ENCODE measurements around the gene BCL11B. TPM values are rescaled to one million over a fixed set of nuclear protein-coding genes. Genes with fewer than 3 reads are reported as not detected.

Gene BCL11B
- total RNA-seq, 1 experiment from 2014 or later, result 0.21 TPM

DNA sequence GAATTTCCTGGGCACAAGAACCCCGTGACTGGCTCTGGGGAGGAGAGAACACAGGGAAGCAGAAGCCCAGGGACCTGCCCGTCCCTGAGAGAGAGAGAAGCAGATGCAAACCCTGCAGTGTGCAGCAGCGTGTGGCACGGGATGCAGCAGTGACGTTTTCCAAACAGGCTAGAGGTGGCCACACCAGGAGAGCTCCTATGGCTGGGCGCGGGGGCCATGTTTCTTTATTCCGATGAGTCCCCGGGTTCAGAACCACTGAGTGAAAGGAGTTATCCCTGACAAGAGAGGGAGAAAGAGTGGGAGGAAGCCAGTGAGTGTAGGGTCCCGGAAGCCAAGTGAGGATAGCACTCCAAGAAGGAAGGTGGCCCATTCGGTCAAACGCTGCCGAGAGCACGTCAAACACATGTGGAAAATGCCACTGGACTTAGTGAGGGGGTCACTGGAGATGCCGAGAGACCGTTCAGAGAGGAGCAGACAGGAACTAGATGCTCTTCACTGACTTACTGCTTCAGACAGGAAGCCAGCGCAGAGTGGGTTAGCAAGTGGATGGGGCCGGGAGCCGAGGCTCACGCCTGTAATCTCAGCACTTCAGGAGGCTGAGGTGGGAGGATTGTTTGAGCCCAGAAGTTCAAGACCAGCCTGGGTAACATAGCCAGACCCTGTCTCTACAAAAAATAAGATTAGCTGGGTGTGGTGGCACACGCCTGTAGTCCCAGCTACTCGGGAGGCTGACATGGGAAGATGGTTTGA, 123.0 kb downstream of the BCL11B start:
- no peak for DNase-seq (ENCODE audit: low read depth, low spot score)
- in situ Hi-C loops (cut with HindIII; ENCODE audit: low pct_unique_long_range_greater_than_20kb, low sequenced_read_pairs), result no loop called here

DNA sequence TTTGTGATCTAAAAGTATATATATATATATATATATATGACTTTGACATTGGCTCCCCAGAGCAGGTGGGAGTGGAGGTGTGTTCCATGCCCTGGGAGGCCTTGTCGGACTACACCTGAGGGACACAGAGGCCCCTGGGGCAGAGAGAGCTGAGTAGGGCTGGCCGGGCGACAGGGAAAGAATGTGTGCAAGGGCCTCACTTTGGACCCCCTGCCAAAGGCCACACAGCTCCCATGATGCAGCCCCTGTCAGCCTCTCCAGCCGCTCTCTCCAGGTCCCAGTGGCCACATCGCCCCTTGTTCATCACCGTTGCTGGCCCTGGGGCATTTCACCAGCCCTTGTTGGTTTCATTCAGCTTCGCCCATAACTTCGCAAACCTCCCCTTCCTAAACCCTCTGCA, 123.9 kb downstream of the BCL11B start:
- in situ Hi-C loops (cut with HindIII; ENCODE audit: low pct_unique_long_range_greater_than_20kb, low sequenced_read_pairs), result no loop called here
- DNase-seq (ENCODE audit: low read depth, low spot score), result no peak

DNA sequence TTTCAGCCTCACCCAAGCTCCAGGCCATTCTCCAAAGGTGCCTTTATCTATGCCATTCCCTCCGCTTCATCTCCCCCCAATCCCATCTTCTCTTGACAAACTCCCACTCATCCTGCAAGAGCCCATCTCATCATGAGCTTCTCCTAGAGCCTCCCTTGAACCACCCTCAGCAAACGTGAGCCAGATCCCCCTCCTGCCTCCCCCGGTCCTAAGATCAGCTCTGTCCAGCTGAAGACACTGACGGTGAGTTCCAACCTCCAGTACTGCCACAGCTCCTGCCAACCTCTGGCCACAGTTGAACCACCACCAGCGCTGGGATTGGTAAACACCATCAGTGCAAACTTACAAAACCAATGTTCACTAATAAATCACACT, 124.6 kb downstream of the BCL11B start:
- no peak for DNase-seq (ENCODE audit: low read depth, low spot score)
- in situ Hi-C loops (cut with HindIII; ENCODE audit: low pct_unique_long_range_greater_than_20kb, low sequenced_read_pairs), result no loop called here

DNA sequence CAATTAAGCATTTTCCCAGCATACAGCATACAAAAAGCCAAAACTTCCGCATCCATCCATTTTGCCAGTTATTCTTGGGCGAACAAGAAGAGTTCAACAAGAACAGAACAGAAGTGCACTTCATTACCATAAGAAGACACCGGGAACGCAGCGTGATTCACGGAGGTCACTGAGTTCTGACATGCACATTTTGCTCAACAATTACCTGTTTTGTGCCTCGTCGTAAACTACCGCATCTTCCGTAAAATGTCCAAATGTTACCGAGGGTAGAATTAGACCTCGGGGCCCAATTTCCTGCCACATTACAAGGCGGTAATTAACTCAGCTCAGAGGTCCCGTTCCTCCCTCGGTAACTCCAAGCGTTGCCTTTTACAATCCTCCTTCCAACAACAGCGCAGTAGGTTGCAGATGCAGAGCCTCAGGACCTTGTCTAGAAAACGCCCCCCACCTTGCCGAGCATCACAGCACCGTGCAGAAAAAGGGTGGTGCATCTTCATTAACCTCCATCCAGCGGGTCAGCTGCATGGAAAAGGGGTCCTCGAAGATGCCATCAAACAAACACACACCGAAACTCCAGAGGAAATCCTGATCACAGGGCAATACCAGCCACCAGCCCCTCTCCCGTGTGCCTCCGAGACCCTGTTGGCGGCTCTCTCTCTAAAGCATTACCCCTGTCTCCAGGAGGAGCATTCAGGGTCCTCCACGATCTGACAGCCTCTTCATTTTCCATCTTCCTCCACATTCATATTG, 125.2 kb downstream of the BCL11B start:
- DNase-seq (ENCODE audit: low read depth, low spot score), result no peak
- in situ Hi-C loops (cut with HindIII; ENCODE audit: low pct_unique_long_range_greater_than_20kb, low sequenced_read_pairs), result no loop called here

DNA sequence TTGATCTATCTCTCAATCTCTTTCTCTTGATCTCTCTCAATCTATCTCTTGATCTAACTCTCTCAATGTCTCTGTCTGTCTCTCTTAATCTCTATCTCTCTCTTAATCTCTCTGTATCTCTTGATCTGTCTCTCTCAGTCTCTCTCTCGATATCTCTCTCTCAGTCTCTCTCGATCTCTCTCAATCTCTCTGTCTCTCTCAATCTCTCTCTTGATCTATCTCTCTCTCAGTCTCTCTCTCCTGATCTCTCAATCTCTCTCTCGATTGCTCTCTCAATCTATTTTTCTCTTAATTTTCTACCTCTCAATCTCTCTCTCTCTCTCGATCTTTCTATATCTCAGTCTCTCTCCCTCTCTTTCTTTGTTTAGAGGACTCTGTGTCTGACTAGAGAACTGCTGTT, 126.7 kb downstream of the BCL11B start:
- DNase-seq (ENCODE audit: low read depth, low spot score), result no peak
- in situ Hi-C loops (cut with HindIII; ENCODE audit: low pct_unique_long_range_greater_than_20kb, low sequenced_read_pairs), result no loop called here

DNA sequence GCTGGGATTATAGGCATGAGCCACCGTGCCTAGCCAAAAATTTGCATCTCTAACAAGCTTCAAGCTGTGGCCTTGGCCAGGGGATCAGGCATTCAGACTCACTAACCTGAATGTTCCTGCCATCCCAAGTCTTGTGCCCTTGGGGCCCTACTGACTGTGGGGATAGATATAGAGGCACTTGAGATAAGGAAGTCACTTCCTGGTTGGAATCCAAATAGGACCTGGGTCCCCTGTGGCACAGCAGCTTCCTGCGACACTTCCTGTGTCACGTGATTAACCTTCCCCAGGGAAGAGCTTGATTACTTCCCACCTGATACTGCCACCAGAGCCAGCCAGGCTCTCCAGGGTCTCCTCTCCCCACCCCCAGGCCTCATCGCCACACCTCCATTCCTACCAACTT, 128.2 kb downstream of the BCL11B start:
- in situ Hi-C loops (cut with HindIII; ENCODE audit: low pct_unique_long_range_greater_than_20kb, low sequenced_read_pairs), result no loop called here
- no peak for DNase-seq (ENCODE audit: low read depth, low spot score)

DNA sequence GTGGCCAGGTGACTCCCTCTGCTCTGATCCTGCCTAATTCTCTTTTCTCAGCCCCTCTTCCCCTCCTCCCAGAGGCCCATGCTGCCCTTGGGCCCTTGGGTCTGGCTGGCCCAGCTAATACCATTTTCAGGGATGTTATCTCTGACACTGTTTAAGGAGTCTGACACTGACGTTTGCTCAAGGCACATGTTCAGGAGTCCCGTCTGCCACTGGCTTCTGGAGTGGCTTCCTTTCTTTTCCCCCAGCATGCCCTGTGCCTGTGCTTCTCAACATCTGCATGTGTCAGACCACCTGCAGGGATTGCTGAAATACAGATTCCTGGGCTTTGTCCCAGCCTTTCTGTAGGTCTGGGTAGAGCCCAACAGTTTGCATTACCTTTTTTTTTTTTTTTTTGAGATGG, 128.9 kb downstream of the BCL11B start:
- DNase-seq (ENCODE audit: low read depth, low spot score), result no peak
- in situ Hi-C loops (cut with HindIII; ENCODE audit: low pct_unique_long_range_greater_than_20kb, low sequenced_read_pairs), result no loop called here

DNA sequence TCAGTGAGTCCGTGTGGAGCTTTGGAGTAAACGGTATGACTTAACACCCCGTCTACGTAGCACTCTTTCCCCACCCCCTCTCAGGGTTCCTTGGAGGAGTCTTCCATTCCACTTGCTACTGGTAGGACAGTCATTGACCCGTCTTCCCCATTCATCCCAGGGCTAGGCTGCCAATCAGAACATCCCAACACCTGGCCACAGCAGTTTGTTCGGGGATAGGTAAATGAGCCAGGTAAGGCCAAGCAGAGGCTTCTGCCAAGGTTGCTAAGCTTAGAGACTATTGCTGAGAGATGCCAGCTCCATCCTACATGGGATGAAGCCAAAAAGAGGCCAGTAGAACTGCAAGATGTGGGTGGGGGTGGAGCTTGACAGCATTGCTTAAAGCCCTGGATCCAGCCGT, 130.8 kb downstream of the BCL11B start:
- in situ Hi-C loops (cut with HindIII; ENCODE audit: low pct_unique_long_range_greater_than_20kb, low sequenced_read_pairs), result no loop called here
- DNase-seq (ENCODE audit: low read depth, low spot score), result no peak

DNA sequence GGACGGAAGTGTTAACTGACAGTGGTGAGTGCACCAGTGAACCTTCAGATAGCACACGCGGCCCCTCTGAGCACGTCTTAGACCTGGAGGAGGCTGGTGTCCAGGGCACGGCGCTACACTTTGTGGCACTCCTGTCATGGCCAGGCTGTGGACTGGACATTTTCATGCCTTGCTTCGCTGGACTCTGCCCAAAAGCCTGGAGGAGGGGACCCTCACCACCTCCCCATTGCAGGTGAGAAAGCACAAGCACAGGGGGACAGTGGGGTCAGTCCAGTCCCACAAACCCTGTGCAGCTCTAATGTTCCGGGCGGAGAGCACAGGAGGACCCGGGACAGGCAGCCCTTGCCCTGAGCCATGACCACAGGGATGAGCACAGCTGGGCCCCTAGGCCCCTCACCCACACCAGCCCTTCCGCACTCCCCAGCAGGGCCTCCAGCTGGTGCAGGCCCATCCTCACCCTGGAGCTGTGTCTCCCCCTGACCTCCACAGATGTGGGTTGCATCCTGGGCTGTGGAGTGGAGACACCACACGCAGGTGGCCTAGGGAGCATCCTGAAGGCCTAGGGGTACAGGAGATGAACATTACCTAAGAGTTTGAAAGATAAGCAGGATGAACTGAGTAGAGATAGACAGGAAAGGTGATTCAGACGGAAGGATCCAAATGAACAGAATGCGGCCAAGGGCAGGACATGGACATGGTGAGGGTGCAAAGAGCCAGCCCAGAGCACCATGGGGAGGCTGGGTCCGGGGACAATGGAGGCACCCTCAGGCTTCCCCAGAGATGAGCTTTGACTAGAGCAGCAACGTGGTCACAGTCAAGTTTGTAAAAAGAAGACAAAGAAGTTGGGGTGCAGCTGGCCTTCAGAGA, 132.8 kb downstream of the BCL11B start:
- in situ Hi-C loops (cut with HindIII; ENCODE audit: low pct_unique_long_range_greater_than_20kb, low sequenced_read_pairs), result no loop called here
- no peak for DNase-seq (ENCODE audit: low read depth, low spot score)

DNA sequence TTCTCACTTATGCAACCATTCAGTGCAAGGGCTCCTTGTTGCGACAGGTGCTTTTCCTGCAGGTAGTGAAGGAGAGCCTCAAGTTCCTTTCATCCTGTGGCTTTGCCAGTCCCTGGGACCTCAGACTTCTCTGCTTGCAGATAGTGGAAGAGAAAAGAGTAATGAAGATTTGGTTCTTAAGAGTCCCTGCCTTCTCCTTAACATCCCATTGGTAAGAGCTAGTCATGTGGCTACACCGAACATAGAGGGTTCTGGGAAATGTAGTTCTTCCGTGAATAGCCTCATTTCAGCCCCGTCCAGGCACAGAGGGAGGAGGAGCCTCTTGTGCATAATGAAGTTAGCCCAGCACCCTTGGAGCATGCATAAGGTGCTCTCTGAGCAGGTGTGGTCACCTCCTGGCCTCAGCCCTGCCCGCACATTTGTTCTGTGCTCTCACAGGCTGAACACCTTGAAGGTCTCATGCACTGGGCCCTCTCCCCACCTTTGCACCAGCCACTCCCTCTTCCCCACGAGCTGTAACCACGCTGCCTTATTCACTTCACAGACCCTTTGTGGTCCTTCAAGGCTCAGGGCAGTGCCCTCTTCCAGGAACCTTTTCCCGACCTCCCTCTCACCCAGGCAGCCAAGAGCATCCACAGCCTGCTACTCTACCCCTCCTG, 134.0 kb downstream of the BCL11B start:
- in situ Hi-C loops (cut with HindIII; ENCODE audit: low pct_unique_long_range_greater_than_20kb, low sequenced_read_pairs), result no loop called here
- peak; percentile 25 for DNase-seq (ENCODE audit: low read depth, low spot score)

DNA sequence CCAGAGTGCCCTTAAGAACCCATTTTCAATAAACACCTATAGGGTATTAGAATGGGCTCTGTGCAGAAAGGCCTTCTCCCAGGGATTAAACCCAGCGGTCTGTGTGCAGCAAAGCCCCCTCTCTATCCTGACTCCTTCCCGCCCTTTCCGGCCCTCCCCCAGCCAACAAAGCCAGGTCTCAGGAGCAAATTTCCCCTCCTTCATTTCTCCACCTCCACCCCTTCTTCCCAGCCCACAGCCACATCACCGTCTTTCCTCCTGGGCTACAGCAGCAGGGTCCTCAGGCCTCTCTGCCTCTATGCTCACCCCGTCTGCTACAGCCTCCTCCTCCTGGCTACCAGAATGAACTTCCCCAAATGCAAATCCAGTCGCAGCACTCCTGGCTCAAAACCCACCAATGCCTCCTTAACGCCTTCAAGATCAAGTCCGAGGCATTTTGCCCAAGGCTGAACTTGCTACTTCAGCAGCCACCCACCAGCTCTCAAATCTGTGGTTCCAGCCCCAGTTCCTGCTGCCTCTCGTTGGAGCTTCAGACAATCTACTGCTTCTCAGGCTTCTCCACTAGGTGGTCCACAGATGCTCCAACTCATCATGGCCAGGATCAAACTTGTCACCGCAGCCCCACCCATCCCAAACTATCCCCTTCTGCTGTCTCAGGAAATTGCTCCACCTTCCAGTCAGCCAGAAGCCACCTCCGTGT, 134.8 kb downstream of the BCL11B start:
- in situ Hi-C loops (cut with HindIII; ENCODE audit: low pct_unique_long_range_greater_than_20kb, low sequenced_read_pairs), result no loop called here
- DNase-seq (ENCODE audit: low read depth, low spot score), result no peak

DNA sequence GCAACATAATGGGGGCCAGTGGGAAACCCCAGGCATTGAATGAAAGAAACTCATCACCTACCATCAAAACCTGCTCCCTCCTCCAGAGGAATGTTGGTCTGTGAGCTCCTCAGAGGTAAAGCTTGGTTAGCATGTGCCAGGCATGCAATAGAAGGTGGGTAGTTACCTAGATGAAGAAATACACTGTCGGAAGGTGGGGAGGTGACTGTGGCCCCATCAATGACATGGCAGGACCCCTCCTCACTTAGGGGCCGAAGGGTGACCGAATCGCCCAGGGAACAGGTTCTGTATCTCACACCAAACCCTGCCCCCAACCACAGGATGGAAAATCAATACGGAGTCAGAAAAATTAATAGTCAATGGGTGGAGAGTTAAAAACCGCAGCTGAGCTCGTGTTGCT, 135.6 kb downstream of the BCL11B start:
- DNase-seq (ENCODE audit: low read depth, low spot score), result no peak
- in situ Hi-C loops (cut with HindIII; ENCODE audit: low pct_unique_long_range_greater_than_20kb, low sequenced_read_pairs), result no loop called here

DNA sequence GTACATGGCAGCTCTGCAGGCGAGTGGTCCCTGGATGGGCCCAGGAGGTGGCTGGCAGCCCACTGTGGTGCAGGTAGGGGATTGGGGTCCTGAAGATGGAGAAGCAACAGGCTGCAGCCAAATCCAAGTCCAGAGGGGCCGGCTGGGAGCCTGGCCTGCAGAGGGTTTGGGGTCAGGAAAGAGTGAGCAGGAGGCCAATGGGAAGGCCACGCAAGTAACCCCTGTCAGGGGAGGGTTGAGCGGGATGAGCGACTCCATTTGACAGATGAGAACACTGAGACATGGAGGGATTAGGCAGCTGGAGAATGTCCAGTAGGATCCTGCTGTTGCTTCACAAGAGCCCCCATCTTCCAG, 136.0 kb downstream of the BCL11B start:
- DNase-seq (ENCODE audit: low read depth, low spot score), result no peak
- in situ Hi-C loops (cut with HindIII; ENCODE audit: low pct_unique_long_range_greater_than_20kb, low sequenced_read_pairs), result no loop called here

DNA sequence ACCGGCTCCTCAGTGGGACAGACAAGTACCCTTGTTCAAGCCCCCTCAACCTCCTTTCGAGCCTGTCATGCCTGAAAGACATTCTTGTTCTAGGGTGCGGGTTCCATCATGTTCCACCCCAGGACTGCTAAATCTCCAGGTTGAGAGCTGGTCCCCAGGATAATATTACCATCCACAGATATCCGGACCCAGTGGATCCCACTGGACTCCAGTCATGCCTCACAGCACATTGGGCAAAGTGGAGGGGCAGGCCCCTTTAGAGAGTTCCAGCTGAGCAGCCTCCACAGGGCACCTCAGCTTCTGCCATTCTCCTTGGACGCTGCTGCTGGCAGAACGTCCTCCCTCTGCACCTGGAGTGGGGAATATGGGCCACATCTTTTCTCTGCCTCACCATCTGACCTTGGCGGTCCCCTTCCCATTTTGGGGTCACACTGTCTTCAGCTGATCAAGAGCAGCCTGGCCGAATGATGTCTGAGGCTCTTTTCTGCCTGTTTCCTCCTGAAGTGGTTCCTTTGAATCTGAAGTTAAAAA, 137.4 kb downstream of the BCL11B start:
- in situ Hi-C loops (cut with HindIII; ENCODE audit: low pct_unique_long_range_greater_than_20kb, low sequenced_read_pairs), result no loop called here

DNA sequence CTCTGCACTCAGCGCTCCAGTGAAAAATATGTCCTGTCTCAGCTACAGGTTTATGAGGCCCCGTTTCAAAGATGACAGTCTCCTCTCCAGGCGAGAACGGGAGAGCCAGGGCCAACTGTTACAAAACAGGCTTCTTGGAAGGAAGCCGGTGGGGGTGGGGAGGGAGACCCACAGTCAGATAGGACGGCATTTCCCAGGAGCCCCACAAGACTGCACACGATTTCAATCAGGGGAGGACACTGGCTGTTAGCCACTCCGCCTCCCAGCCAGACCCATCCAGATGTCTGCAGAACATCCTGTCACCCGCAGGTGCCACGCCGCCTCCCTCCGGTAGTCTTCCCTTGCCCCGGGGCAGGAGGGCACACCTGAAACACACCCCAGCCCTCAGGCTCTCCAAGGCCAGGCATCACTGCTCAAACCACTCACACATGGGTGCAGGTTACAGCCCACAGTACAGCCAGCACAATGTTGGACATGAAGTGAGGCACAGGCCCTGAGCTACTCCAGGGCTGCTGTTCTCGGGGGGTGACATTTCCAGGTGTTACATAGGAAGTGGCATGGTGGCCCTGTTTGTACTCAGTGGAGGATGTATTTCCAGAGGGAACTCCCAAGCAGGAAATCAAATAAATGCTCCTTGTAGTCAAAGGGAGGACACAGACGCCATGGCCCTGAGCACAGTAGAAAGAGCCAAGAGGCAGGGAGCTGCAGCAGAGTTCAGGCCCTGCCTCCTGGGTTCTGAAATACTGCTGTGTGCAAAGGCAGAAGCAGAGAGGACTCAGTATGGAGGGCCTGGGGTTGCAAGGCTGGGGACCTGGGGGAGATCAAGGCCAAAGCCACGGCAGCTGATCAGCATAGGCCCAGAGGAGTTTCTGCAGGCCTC, 138.1 kb downstream of the BCL11B start:
- DNase-seq (ENCODE audit: low read depth, low spot score), result no peak

More for the DNA sequence above, 137.4 kb downstream of the BCL11B start:
- DNase-seq (ENCODE audit: low read depth, low spot score), result no peak

DNA sequence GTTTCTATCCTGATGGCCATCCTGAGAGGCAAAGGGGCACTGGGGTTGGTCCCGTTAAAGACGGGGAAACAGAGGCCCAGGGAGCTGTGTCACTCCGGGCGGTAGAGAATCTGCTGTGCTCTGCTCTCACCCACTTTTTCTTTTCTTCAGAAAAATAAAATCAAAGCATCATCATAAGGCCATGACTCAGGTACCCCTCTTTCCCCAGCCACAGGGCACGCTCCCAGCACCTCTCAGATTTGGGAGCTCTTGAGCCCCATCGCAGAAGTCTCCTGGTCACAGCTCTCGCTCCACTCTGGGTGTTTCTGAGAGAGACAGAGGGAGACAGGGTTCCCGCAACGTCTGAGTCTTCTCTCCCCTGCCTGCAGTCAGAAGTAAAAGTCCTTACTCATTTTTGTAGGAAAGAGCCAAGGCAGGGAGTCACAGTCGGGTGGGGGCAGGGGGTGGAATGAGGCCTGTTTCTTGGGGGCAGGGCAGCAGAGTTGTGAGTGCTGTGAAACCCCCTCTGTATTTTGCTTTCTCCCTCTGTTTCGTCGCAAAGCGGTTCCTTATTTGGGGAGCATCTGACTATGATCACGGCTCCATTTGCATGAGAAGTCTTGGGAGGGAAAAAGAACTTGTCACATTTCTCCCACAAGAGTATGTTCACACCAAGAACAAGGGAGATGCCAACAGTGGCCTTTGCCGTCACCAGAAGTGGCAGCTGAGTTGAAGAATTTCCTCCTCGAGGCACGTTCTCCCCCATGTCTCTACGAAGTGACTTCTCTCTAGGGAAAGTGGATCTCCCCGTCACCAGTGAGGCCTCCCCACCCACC, 139.0 kb downstream of the BCL11B start:
- in situ Hi-C loops (cut with HindIII; ENCODE audit: low pct_unique_long_range_greater_than_20kb, low sequenced_read_pairs), result no loop called here
- DNase-seq (ENCODE audit: low read depth, low spot score), result no peak

More for the DNA sequence above, 138.1 kb downstream of the BCL11B start:
- in situ Hi-C loops (cut with HindIII; ENCODE audit: low pct_unique_long_range_greater_than_20kb, low sequenced_read_pairs), result no loop called here

All from SK-MEL-5 (cell line).